Measurements from ENCODE around the gene LRMDA.

GRCh38 chr10:75444781-75445386, 13.5 kb downstream of the LRMDA start:
- no peak for TF ChIP-seq CTCF (IDR thresholded peaks at IDR 0.05)
- no peak for TF ChIP-seq EP300 (IDR thresholded peaks at IDR 0.05)
- no peak for TF ChIP-seq POLR2A (IDR thresholded peaks at IDR 0.05)
